DOHH2 (cell line): Measurements from ENCODE around the gene SNRPB2.
A peak's percentile ranks its signal among the peaks of the same experiment; 100 is the strongest.

Experiments used
- H3F3A ChIP-seq: fragments of 200-600 bp; sonication (generic), shearing (Covaris generic); 2 replicates; pipeline ENCODE4 v1.6.0; 2016; ENCODE audit warnings: antibody characterized with exemption, mild to moderate bottlenecking; ENCODE audit not compliant: control insufficient read depth, insufficient read depth
- H3K27ac ChIP-seq: fragments of 200-600 bp; sonication (generic); 2 replicates; pipeline ENCODE4 v1.5.1; 2014; ENCODE audit warnings: low read depth, mild to moderate bottlenecking, low read length, moderate library complexity
- H3K27me3 ChIP-seq: fragments of 200-600 bp; sonication (generic); 2 replicates; pipeline ENCODE4 v1.6.1; 2014; ENCODE audit warnings: mild to moderate bottlenecking, low read length, mixed read lengths; ENCODE audit not compliant: control insufficient read depth
- H3K36me3 ChIP-seq: fragments of 200-600 bp; sonication (generic); 2 replicates; pipeline ENCODE4 v1.6.1; 2014; ENCODE audit warnings: mild to moderate bottlenecking, low read length, moderate library complexity, mixed read lengths; ENCODE audit not compliant: control insufficient read depth
- H3K4me1 ChIP-seq: fragments of 200-600 bp; sonication (generic); 2 replicates; pipeline ENCODE4 v1.6.1; 2014; ENCODE audit warnings: mild to moderate bottlenecking, low read length, mixed read lengths; ENCODE audit not compliant: control insufficient read depth
- H3K4me2 ChIP-seq: fragments of 200-600 bp; sonication (generic); 2 replicates; pipeline ENCODE4 v1.6.0; 2014; ENCODE audit warnings: mild to moderate bottlenecking, low read length, moderate library complexity
- H3K4me3 ChIP-seq: fragments of 200-600 bp; sonication (generic); 2 replicates; pipeline ENCODE4 v1.5.1; 2014; ENCODE audit warnings: mild to moderate bottlenecking, low read length, mixed read lengths
- H3K79me2 ChIP-seq: fragments of 200-600 bp; sonication (generic); 2 replicates; pipeline ENCODE4 v1.6.1; 2014; ENCODE audit warnings: mild to moderate bottlenecking, low read length, mixed read lengths; ENCODE audit not compliant: control insufficient read depth
- H3K9me2 ChIP-seq: fragments of 200-600 bp; sonication (generic); replicated peaks from 2 replicates; pipeline ENCODE4 v1.6.1; 2014; ENCODE audit warnings: mild to moderate bottlenecking, low read length, mixed read lengths; ENCODE audit not compliant: control insufficient read depth
- H3K9me3 ChIP-seq: fragments of 200-600 bp; sonication (generic); 2 replicates; pipeline ENCODE4 v1.6.1; 2014; ENCODE audit warnings: antibody characterized with exemption, low read length, mixed read lengths; ENCODE audit not compliant: control insufficient read depth, insufficient read depth
- H4K20me1 ChIP-seq: fragments of 200-600 bp; sonication (generic); 2 replicates; pipeline ENCODE4 v1.6.0; 2014; ENCODE audit warnings: low read depth, mild to moderate bottlenecking, antibody characterized with exemption, low read length, moderate library complexity; ENCODE audit not compliant: control insufficient read depth, insufficient read depth
- EZH2phosphoT487 ChIP-seq: fragments of 200-600 bp; sonication (generic); IDR thresholded peaks from 2 replicates; pipeline ENCODE4 v1.6.1; 2017; ENCODE audit warnings: borderline replicate concordance, mild to moderate bottlenecking, antibody characterized with exemption, low read length, moderate library complexity, mixed read lengths
- TF ChIP-seq, protein P1 (sequence below): fragments of 200-600 bp; sonication (generic); IDR thresholded peaks from one replicate; pipeline ENCODE4 v1.5.1; 2014; ENCODE audit warnings: antibody characterized with exemption, mild to moderate bottlenecking, low read depth, low read length; ENCODE audit not compliant: poor library complexity, severe bottlenecking

SNRPB2 gene

DNA sequence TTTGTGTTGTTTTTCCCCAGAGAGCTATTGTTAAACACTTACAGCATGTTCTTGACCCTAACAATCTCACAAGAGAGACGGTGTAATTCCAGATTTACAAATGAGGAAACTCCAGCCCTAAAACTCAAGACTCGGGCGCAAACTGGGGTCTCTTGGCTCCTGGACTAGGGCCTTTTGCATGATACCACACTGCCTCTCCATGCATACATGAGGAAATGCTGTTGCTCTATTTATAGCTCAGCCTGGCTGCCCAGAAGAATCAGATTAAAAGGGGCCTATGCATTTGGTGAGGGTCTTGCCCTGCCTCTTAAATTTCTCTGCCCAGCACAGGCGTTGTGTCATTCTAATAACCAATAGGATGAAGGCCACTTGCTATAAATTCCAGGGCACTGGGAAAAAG, 30.5 kb upstream of the SNRPB2 start:
- Histone ChIP-seq H4K20me1 (no peaks in the 10 kb centered on the region), H3K9me2 (no peaks in the 10 kb centered on the region), H3K27me3 (no peaks in the 10 kb centered on the region; the same call in 1 of the 2 replicates), H3K4me1 (no peaks in the 10 kb centered on the region), H3K27ac (no peak overlapping the region), H3K4me3 (no peak overlapping the region), H3K36me3 (no peaks in the 10 kb centered on the region), H3K9me3 (no peaks in the 10 kb centered on the region), H3K79me2 (no peaks in the 10 kb centered on the region), H3F3A (no peaks in the 10 kb centered on the region), H3K4me2 (no peak overlapping the region)
- TF ChIP-seq, protein P1, sequence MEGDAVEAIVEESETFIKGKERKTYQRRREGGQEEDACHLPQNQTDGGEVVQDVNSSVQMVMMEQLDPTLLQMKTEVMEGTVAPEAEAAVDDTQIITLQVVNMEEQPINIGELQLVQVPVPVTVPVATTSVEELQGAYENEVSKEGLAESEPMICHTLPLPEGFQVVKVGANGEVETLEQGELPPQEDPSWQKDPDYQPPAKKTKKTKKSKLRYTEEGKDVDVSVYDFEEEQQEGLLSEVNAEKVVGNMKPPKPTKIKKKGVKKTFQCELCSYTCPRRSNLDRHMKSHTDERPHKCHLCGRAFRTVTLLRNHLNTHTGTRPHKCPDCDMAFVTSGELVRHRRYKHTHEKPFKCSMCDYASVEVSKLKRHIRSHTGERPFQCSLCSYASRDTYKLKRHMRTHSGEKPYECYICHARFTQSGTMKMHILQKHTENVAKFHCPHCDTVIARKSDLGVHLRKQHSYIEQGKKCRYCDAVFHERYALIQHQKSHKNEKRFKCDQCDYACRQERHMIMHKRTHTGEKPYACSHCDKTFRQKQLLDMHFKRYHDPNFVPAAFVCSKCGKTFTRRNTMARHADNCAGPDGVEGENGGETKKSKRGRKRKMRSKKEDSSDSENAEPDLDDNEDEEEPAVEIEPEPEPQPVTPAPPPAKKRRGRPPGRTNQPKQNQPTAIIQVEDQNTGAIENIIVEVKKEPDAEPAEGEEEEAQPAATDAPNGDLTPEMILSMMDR = no peak
- TF ChIP-seq EZH2phosphoT487 = no peak

DNA sequence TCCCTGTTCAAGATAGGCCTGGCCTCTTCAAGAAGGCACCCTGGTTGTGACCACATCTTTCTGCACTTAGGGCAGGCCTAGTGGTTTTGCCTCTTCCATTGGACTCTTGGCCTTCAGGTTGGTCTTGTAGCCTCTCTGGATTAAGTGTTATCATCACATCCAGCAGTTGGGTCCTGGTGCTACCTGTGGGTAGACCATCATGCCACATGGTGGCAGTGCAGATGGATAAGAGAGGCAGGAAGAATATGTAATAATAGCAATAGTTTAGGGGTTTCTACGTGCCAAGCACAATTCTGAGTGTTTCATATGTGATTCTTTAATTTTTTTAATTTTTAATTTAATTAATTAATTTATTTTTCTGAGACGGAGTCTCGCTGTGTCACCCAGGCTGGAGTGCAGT, 28.5 kb upstream of the SNRPB2 start:
- Histone ChIP-seq H3K4me1 (no peaks in the 10 kb centered on the region), H3F3A (no peaks in the 10 kb centered on the region), H4K20me1 (no peaks in the 10 kb centered on the region), H3K36me3 (no peaks in the 10 kb centered on the region), H3K4me2 (no peak overlapping the region), H3K9me2 (no peaks in the 10 kb centered on the region), H3K27me3 (no peaks in the 10 kb centered on the region; the same call in 1 of the 2 replicates), H3K27ac (no peak overlapping the region), H3K79me2 (no peaks in the 10 kb centered on the region), H3K4me3 (no peak overlapping the region), H3K9me3 (no peaks in the 10 kb centered on the region)
- no peak for TF ChIP-seq EZH2phosphoT487
- TF ChIP-seq, protein P1 = peak; percentile 32

DNA sequence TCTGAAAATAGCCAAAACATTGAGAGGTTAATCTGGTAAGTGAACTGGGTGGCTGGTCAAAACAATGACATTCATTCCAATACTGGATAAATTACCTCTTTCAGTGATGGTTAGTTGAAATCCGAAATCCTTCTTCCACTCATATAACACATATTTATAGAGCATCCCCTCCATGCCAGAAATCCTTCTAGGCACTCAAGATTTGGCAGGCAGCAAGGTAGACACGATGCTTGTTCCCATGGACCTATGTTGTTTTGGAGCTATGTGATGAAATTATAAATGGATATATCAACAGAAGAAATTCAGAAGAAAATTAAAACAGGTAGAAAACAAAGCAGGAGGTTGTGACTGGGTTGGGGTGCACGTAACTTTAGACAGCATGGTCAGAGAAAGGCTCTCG, 26.3 kb upstream of the SNRPB2 start:
- H3K36me3 ChIP-seq = no peaks in the 10 kb centered on the region

More for the DNA sequence above, 26.3 kb upstream of the SNRPB2 start:
- Histone ChIP-seq H3K4me1 (peaks cover 2% of the 10 kb centered on the region; the same call in 1 of the 2 replicates), H3K4me2 (no peak overlapping the region), H3K4me3 (no peak overlapping the region), H3K9me3 (no peaks in the 10 kb centered on the region), H4K20me1 (no peaks in the 10 kb centered on the region), H3K27me3 (no peaks in the 10 kb centered on the region), H3K9me2 (no peaks in the 10 kb centered on the region), H3F3A (no peaks in the 10 kb centered on the region), H3K79me2 (no peaks in the 10 kb centered on the region), H3K27ac (no peak overlapping the region)
- TF ChIP-seq, protein P1 = no peak
- TF ChIP-seq EZH2phosphoT487 = no peak
